TTC549 (cell line): ENCODE results near the gene ALPL.
"Not testable (repeated sequence)": the region's sequence is repeated elsewhere in the genome, so short reads cannot be mapped to it uniquely, and the experiment has no call there.

Source experiments
- FAIRE-seq: peaks from 2 replicates; lab custom pipeline; 2012; peaks lifted over from hg19 to GRCh38; lab: Jason Lieb, UNC

ALPL gene

DNA sequence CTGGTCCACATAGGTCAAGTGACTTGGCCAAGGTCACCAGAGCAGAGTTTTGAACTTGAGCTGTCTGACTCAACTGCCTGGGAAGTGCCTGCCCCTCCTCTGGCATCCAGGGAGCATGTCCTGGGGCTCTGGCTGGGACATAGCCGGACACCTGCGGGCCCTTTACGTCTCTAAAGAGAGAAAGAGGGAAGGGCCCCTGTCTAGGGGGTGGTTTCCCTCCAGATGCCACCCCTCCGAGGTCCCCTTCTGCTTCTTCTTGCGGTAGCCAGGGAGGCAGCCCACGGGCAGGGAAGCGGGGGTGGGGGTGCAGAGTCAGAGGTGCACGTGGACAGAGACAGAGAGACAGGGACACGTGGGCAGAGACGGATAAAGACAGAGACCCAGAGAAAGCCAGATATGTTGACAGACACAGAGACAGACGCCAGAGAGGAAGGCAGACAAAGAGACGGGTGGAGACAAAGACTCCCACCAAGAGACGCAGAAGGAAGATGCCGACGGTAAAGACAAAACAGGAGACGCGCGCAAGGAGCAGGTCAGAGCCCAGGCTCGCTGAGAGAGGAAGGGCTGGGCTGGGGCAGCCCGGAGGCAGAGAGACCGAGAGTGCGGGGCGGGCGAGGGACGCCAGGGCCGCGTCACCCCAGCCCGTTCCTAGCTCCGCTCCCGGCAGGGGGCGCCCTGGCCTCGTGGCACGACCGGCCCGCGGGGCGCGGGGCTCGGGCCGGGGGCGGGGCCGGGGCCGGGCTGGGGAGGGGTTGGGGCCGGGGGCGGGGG, 458 bp upstream of the ALPL start:
- FAIRE-seq = no peak

DNA sequence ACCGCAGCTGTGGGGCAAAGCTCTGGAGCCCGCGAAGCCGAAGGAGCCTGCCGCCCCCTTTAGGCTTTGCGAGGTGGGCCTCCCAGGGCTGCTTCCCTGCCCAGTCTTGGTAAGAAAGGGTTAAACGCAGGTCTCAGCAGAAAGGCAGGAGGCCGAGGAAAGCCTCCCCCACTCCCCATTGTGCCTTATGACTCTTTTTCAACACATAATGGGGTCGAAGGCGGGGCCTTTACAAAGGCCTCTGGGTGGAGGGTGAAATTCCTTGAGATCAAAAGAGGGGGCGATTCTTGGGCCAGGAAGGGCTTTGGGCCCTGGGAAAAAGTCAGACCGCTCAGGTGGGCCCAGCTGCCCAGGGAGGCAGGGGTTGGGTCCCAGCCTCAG, 880 bp downstream of the ALPL start:
- no peak for FAIRE-seq

DNA sequence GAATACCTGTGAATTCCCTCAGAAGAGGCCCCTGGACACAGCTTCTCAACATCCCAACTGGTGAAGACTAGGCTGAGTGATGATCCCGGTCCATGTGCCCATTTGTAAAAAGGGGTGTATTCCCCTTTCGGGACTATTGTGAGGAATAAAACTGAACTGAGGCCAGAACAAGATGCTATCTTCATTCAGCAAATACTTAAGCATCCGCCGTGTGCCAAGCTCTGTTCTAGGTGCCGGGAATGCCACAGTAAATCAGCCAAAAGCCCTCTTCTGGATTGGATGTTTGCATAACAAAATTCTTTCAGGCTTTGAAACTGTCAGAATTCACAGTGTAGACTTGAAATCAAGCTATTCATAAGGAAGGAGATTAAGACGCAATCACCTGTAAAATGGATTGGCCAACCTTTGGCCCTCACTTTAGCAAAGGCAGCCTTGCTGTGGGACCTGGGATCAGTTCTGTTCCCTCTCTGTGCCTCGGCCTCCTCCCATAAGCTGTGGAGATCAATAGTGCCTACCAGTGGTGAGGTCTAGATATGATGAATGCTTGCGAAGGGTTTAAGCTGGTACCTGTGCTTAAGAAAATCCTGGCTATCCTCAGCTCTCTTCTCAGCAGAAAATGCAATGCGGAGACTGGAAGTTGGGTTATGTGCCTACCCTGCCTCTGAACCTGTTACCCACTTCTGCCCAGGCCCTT, 1.8 kb downstream of the ALPL start:
- FAIRE-seq = no peak

DNA sequence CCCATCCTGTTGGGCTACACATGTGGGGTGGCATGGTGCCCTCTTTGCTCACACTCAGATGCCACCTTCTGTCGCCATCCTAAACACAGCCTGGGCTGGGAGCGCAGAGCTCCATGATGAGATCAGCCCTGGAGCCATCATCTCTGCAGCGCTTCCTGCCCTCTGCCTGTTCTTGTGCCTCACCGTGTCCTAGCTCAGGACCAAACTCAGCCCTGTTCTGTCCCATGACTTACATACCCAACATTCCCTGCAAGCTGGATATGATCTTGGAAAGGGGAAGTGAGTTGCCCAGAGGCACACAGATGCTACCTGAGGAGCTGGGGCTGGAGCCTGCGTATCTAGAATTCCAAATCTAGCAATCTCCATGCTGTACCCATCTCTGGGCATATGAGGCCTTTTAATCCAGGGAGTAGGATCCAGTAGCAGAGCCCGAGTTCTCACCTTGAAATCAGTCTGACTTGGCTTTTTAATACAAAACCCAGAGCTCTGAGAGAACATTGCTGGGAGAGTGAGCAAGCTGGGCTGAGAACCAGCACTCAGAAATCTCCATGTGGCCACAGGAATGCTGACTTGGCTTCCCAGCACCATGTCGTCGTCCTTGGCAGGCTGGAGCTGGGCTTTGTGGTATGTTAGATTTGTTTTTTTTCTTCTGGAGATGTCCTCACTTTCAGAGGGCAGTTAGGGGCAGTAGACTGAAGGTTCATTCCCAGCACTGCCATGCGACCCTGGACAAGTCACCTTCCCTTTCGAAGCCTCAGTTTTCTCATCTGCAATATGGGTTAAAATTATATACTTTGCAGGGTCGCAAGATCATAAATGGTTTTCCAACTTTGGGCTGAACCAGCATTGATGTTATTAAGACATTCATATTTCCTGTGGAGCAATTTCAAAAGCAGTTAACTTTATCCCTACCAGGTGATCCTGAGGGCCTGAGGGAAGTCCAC, 2.6 kb downstream of the ALPL start:
- no peak for FAIRE-seq

DNA sequence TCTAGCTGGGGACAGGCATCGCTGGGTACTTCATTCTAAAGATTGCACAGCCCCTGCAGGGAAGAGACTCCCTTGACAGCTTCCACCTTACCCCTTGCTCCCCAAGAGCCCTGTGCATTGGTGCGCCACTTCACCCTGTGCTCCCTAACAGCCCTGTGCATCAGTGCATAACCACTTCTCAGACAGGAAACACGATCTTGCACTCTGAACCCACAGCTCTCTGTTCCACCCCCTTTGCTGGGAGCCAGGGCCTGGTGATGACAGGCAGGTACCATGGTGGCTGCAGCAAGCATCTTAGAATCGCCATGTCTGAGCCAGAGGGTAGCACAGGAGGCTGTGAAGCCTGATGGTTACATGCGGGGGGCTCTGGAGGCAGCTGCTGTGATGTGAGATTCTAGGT, 5.0 kb downstream of the ALPL start:
- FAIRE-seq = no peak

DNA sequence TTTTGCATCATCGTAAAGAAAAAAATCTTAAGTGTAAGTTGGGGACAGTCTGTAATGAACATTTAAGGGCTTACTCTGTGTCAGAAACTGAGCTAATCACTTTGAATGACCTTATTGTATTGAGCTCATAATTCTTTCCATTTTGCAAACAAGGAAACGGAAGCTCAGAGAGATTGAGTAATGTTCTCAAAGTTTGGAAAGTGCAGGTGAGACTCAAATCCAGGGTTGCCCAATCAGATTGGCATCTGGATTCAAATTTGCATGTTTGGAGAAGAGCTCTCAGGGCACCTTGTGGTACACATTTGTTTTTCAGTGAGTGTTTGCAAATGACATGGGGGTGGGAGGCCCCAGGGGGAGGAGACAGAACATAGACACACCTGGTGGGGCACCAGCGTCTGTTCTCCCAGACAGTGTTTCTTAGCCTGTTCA, 8.0 kb downstream of the ALPL start:
- no peak for FAIRE-seq

DNA sequence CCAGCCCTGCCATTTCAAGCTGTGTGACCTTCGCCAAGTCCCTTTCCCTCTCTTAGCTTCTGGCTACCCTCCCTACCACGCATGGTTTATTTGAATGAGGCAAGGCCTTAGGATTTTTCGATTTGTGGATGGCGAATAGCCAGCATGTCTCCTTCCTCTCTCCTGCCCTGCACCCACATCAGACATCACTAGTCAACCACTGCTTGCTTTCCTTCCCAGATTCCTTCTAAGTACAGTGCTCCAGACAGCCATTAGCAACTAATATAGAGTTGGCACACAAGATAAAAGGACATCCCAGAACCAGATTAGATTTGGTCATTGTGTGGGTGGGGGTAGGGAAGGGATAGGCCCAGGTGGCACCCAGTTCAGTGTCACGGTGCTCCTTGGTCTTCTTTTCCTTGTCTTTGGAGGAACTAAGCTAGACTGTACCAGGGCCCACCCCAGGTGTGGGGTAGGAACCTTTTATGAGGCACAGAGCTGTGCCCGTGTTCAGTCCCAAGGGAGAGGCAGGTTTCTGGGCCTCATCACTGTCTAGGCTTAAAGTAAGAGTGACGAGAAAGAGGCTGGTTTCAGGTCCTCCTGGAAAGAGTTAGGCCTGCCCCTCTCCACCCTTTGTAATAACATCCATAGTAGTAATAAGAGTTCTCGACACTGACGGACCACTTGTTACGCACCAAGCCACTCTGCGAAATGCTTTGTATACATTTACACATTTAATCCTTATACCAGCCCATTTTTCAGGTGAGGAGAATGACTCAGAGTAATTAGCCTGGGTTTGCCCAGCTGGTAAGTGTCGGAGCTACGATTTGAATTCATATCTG, 8.6 kb downstream of the ALPL start:
- FAIRE-seq = no peak

DNA sequence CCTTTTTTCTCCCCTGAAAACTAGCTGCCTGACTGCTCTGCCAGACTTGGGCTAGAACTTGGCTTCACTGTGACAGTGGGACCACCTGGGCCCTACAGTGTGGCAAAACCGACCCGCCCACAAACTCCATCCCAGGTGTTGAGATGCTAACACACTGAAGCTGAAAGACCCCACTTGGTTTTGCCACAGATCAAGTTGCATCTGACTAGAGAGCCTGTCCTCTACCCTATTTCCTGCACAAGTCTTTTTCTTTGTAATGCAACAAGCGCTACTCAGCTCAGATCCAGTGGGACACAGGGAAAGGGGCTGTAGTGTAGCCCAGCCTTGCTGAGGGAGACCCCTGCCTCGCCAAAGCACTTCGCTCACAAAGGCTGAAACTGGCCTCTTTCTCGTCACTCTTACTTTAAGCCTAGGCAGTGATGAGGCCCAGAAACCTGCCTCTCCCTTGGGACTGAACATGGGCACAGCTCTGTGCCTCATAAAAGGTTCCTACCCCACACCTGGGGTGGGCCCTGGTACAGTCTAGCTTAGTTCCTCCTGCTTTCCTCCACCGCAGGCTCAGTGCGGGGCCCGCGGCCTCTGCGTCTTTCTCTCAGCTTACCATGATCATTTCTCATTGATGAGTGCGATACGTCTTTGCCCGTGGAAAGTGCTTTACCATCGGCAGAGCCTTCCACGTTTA, 9.7 kb downstream of the ALPL start:
- no peak for FAIRE-seq

DNA sequence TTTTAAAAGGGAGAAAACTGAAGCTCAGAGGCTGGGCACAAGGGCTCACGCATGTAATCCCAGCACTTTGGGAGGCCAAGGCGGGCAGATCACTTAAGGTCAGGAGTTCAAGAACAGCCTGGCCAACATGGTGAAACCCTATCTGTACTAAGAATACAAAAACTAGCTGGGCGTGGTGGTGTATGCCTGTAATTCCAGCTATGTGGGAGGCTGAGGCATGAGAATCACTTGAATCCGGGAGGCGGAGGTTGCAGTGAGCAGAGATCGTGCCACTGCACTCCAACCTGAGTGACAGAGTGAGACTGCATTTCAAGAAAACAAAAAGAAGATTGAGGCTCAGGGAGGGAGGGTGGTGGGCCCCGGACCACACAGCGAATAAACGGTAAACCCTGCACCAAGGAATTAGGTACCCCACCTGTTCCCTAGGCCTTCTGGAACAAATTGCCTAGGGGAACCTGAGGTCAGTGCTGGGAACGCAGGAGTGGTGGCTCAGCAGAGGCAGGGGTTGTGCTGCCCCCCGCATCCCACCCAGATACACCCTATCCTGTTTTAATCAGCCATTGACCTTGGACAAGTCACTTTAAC, 10.4 kb downstream of the ALPL start:
- not testable (repeated sequence) for FAIRE-seq

DNA sequence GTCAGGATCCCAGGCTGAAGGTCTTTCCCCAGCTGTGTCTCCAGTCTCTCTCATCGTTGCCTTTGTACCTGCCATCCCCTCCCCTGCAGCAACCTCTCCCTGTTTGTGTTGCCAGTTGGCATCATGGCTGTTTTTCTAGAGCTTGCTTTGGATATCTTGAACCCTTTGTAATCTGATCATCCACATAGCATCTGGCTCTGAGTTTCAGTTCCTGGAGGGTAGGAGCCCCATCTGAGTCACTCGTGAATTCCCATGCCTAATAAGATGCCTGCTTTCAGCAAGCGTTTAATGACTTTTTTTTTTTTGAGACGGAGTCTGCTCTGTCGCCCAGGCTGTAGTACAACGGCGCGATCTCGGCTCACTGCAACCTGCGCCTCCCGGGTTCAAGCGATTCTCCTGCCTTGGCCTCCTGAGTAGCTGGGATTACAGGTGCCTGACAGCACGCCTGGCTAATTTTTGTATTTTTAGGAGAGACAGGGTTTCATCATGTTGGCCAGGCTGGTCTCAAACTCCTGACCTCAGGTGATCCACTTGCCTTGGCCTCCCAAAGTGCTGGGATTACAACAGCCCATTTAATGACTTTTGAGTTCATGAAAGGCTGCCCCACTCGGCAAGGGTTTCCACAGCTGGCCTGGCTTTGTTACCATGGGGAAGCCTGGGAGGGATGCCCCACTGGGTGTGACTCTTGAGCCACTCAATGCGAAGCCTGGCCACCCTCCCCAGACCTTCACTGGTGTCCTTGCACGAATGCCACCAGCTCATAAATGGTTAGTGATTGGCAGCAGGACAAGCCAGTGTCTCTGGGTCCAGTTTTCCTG, 11.9 kb downstream of the ALPL start:
- no peak for FAIRE-seq

DNA sequence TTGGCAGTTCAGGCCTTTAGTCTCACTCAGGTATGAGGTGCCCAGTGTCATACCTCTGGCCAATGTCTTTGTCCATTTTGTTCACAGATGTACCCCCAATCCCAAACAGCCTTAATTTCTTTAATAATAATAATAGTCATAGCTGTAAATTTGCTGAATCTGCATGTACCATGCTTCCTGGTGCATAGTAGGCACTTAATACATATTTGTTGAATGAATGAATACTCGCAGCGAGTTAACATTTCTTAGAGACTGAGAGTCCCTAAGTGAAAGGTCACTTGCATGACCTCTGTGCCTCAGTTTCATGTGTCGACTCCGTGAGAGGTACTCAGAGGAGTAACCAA, 12.5 kb downstream of the ALPL start:
- FAIRE-seq = no peak

DNA sequence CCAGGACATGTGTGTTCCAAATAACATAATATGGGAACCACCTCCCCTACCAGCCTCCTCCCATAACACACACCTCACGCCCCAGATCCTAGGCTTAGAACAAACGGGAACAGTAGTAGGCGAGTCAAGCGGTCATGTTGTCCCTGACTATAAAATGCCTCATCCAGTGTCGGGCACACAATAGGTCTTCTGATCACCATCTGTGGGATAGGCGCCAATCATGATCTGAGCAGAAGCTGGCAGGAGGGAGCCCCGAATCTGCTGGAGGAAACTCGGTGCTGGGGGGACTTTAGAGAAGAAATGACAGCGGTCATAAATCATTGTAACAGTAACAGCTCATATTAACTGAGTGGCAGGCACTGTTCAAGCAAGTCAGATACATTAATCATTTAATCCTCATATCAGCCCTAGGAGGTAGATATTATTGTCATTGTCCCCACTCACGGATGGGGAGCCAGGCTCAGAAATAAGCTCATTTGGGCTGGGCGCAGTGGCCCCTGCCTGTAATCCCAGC, 13.4 kb downstream of the ALPL start:
- FAIRE-seq = no peak

DNA sequence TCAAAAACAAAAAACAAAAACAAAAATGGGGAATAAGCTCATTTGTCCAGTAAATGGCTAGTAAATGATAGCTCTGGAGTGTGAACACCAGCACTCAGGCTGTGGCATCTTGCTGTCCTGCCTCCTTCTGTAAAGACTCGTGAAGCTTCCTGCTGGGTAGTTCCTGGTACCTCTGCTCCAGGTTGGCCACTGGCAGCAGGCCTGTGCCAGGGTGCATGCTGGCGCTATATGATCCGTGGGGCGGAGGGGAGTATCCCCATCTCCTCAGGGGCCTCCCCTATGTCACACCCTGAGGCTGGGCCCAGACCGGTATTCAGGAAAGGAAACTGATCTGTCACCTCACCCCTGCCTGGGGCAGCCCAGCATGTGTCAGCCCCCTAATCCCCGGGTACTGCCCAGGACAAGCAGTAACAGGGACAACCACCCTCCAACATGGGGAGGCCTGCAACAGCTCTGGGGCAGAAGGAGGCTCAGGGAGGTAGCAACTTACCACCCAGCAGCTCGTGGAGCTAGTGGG, 14.1 kb downstream of the ALPL start:
- FAIRE-seq = no peak

DNA sequence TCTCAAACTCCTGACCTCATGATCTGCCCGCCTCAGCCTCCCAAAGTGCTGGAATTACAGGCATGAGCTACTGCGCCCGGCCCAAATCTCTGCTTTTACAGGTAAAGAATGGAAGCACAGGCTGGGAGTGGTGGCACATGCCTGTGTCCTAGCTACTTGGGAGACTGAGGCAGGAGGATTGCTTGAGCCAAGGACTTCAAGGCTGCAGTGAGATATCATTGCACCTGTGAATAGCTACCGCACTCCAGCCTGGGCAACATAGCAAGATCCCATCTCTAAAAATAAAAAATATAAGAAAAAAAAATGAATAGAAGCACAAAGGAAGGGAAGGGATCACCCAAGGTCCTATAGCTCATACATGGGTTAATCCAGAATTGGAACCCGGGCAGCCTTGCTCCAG, 15.0 kb downstream of the ALPL start:
- FAIRE-seq = no peak

DNA sequence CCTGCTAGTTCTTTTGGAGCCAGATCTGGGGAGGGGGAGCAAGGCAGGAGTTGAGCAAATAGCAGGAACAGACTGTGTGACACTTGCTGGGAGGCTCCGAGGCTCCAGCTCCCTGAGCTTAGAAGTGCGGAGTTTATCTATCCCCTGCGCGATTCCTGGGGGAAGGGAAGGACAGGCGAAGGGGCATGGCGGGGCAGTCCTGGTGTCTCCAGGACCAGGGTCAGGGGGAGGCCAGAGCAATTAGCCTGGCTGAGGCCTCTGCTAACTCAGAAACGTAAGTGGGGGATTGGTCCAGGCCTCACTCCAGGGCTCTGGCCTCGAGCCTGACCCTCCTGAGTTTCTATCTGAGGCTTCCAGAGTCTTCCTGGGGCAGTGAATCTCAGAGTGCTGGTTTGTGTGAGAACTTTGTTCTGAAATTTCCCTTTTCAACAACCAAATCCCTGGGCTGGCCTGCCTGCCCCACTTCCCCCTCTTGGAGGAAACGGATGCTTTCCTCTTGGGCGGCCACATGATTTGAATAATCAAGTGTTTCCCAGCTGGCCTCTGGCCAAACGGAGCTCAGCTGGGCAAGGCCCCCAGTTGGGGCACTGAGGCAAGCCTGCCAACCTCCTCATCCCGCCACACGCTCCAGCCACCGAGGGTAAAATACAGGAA, 15.6 kb downstream of the ALPL start:
- FAIRE-seq = no peak

DNA sequence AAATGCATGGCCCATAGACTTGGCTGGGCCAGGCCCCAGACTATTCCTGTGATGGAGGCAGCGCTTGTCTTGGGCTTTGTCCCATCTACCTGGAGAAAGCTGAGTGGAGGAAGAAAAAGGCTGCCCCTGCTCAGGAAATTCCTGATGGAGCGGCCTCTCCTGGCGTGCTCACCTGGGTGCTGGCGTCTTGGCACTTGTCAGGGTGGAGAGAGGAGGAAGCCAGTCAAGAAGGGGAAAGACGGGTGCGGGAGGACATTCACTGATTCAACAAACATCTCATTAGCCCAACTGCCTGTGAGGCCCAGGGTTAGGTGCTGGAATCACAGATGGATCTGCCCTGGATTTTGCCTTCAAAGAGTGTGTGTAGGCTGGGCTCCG, 16.1 kb downstream of the ALPL start:
- FAIRE-seq = no peak

DNA sequence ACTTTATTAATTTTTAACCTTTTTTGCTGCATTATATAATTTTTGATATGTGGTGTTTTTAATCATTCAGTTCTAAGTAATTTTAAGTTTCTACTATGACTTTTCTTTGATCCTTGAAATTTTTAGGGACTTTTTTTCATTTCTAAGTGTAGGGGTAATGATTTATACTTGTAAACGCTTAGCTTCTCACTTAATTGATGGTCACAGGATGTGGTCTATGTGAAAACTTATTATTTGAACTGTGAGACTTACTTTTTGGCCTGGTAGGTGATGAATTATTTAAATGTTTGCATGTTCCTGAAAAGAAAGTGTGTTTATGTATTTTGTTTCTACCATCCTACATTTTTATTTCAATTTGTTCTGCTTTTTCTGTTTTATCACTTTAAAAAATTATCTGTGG, 17.2 kb downstream of the ALPL start:
- no peak for FAIRE-seq

DNA sequence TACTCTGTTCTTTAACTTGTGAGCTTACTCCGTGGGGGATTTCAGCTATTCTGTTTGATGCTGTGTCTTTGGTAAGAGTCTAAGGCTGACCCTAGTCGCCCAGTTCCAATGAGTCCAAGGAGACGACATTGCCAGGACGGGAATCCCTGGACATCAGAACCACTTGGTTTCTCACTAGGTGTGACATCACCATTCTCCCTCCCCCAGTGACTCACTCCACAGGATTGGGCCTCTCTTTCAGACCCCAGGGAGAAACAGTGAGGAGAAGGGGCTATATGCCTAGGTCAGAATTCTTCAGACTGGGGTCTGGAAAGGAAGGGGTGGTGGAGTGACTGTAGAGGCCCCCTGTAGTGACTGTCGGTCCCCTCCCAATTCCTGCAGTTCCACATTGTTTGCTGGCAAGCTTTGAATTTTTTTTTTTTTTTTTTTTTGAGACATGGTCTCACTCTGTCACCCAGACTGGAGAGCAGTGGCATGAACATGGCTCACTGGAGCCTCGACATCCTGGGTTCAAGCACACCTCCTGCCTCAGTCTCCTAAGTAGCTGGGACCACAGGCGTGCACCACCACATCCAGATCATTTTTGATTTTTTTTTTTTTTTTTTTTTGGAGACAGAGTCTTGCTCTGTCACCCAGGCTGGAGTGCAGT, 21.3 kb downstream of the ALPL start:
- no peak for FAIRE-seq

DNA sequence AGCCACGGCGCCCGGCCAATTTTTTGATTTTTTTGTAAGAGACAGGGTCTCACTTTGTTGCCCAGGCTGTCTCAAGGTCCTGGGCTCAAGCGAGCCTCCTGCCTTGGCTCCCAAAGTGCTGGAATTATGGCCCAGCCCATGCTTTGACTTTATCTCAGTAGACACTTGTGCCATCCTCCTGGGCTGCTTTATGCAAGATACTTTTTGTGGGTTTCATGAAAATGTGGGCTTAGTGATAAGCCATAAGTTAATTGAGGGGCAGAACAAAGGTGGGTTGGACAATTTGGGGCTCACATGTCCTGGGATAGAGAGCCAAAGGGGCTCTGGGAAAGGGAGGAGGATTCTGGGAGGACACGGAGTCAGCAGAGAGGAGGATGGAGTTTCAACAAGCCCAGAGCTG, 22.0 kb downstream of the ALPL start:
- no peak for FAIRE-seq
